Stimulated activated CD4-positive, alpha-beta T cell treated with anti-CD3 and anti-CD28 coated beads, Interleukin-4, amount 100 ng/mL, for 24 hours (primary cell): Measurements from ENCODE around the gene EDAR.

Source experiments
- DNase-seq: peaks from one replicate; pipeline ENCODE4 v3.0.0-alpha.2; 2020

Gene EDAR

DNA sequence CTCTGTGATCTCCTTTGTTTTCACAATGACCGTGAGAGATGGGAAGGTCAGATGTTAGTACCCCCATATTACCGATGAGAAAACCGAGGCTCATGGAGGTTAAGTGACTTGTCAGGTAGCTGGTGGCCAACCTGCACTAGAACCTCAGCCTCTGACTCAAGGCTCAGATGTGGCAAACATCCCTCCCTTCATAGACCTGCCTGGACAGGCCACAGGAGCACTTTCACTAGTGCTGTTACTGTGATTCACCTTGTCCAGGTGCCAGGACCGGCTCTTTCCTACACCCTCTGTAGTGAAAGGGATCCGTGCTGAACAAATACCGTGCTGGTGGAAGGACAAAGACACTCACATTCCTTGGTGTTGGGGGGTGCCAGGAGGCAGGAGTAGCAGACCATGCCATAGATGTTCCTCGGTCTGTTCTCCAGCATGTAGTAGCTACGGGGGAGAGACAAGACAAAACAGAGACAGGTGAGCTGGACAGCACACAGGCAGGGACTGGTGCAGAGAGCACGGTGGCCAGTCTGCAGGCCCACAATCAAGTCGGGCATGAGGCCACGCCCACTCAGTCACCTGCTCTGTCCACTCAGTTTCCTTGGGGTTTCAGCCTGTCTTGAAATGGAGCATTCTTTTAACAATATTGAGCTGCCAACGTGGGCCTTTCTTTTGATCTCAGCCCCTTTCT lies 65.9 kb downstream of the EDAR start:
- DNase-seq, result no peak

GRCh38 chr2:108922141-108922915 lies 66.7 kb downstream of the EDAR start:
- DNase-seq, result no peak

DNA sequence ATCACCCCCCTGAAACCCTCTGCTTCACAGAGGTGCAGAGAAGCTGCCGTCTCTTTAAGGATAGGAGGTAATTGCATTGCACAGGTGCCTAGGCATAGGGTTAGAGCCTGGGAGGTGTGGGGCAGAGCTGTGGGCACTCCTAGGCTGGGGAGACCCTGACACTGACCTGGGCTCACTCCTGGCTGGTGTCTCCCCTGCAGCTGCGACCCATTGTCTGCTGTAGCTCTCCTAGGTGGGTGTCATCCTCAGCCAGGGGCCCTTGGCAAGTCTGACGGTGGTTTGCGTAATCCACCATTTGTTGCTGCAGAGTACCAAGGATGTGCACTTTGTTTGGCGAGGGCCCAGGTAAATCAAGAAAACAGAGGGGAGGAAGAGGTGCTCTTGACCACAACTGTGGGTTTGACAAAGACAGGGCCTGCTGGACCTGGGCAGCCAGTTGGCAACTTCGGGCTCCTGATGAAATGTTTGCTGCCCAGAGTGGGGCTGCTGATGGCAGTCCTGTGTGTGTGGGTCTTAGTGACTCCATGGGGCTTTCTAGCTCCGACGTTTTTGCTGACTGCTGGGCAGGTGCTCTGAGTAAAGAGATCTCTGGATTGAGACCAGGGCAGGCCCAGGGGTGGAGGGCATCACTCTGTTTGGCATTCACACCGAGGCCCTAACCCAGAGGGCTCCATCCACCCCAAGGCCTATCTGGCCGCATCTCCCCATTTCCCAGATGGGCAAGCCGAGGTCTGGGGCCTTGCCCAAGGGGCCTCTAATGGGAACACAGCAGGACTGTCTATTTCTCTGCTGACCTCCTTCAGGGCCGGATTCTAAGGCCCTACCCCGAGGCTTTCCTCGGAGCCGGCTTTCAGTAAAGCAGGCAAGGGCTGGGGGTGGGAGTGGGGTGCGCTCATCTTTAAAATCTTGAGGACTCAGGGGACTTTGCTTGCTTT lies 67.7 kb downstream of the EDAR start:
- DNase-seq, result no peak

DNA sequence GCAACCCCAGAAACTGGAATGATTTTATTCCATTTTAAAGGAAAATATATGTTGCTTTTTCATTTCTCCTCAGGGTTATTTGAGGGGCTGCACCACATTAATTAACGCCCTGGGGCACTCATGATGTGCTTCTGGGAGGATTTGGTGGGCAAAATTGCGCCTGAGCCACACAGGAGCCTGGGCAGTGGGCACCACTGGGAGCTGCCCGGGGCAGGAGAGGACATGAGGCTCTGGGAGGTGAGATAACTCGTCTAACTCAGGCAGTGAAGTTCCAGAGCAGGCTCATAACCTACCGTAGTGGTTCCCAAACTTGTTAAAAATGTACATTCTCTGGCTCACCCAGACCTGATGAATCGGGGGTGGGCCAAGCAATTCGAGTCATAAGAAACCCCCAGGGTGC lies 68.3 kb downstream of the EDAR start:
- DNase-seq, result no peak

GRCh38 chr2:108919571-108920373 lies 69.2 kb downstream of the EDAR start:
- no peak for DNase-seq

DNA sequence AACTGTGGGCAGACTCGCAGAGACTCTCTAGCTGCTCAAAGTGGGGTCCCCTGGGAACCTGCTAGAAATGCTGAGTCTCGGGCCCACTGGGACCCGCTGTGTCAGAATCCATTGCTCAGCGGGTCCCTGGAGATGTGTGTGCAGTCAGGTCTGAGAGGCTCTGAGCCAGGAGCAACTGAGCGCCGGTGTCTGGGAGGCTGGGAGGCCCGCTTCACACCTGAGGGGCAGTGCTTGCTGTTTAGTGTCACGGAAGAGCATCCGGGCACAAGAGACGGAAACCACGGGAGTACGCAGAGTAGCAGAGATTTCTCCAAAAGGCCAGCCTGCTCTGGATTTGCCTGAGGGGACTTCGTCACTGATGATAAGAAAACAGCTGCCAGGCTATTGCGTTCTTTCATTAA lies 70.1 kb downstream of the EDAR start:
- DNase-seq, result no peak

GRCh38 chr2:108918156-108918874 lies 70.7 kb downstream of the EDAR start:
- no peak for DNase-seq

GRCh38 chr2:108917526-108917925 lies 71.5 kb downstream of the EDAR start:
- DNase-seq, result no peak

- no peak for DNase-seq
Measured at GRCh38 chr2:108916796-108917421, 72.1 kb downstream of the EDAR start.

- DNase-seq, result no peak
Measured at GRCh38 chr2:108916122-108916795, 72.8 kb downstream of the EDAR start.

GRCh38 chr2:108912629-108912902 lies 76.5 kb downstream of the EDAR start:
- DNase-seq, result no peak

- no peak for DNase-seq
Measured at GRCh38 chr2:108911807-108912628, 77.0 kb downstream of the EDAR start.

DNA sequence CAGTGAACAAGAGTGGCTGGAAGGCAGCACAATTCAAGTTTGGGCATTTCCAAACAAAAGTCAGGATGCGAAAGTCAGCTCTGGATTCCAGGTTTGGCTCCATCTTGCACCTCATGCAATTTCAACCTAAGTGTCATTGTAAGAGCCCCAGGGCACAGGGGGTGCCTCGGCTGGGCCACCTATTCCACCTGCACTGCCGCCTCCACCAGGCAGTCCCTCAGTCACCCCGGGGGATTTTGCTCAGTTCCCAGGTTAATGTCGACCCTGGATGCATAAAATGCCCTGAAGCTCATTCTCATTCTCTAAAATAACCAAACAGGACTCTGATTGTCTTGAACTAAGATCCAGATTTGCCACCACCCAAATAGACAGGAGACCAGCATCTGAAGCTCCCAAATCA lies 77.6 kb downstream of the EDAR start:
- no peak for DNase-seq

DNA sequence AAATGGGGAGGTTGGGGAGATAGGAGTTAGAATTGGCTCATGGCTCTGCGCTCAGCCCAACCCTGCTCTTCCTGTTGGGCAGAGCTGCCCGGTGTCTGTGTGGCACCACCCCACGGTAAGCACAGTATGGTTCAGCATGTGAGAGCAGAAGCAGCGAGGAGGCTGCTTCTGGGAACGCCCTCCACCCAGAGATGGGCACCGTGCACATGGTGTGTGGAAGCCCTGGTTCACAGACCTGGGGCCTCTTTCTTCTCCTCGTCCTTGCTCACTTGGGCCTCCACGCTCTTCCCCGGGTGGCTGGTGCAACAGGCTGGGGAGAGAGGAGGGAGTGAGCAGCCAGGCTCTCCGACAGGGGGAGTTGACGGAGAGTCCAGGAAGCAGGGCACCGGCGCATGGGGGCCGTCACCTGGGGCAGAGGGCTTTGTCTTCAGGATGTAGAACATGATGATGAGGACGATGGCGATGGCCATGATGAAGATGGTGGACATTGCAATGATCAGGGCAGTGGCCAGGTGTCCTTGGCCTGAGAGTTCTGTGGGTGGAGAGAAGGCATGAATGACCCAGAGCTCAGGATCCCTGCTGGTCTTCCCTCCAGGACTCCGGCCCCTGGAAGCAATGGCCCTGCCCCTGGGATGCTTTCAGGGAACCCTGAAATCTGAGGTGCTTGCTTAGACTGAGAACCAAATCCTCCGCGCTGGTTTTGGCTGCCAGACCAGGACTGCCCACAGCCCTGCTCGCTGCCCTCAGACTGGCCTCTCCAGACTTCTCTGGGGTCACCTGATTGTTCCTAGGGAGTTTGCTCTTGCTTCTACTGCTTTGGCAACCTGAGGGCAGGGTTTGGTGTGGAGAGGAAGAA lies 78.3 kb downstream of the EDAR start:
- no peak for DNase-seq

DNA sequence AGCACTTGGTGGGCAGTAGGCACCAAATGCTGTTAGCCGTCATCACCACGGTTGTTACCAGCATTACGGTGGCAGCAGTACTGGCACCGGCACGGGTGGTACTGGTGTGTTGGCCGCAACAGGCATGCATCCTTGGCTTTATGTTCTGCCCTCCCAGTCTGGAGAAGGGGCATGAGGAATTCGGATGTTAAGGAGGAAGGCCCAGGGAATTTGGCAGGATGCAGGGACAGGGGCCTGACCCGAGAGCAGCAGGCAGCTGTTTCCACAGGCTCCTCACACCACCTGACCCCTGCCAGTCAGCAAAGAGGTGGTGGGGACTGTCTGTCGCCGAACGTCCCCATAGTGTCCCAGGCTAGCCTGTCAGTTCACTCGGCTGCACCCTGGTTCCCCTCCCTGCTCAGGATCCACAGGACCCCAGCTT lies 79.0 kb downstream of the EDAR start:
- no peak for DNase-seq

GRCh38 chr2:108909275-108909823 lies 79.7 kb downstream of the EDAR start:
- DNase-seq, result no peak

- no peak for DNase-seq
Measured at GRCh38 chr2:108908713-108909070, 80.3 kb downstream of the EDAR start.

GRCh38 chr2:108907822-108908712 lies 81.0 kb downstream of the EDAR start:
- no peak for DNase-seq
